Suprapubic skin (tissue), 3 donors: Measurements from ENCODE around the gene TAB3.

ENCODE experiments used
- CTCF ChIP-seq, 2 donors: fragments of 200-600 bp in 1 of 2; fragments of 450-650 bp in 1 of 2; sonication (generic) in 1 of 2; IDR thresholded peaks; one replicate each; pipeline ENCODE4 v1.5.1; 2016 to 2019; ENCODE audit warnings: antibody characterized with exemption in 2 of 2, mild to moderate bottlenecking in 1 of 2, moderate library complexity in 1 of 2
- POLR2A ChIP-seq, 2 donors: fragments of 450-650 bp; IDR thresholded peaks; one replicate each; pipeline ENCODE4 v1.6.1; 2017; ENCODE audit warnings: antibody characterized with exemption in 2 of 2, mild to moderate bottlenecking in 2 of 2, moderate library complexity in 2 of 2

DNA sequence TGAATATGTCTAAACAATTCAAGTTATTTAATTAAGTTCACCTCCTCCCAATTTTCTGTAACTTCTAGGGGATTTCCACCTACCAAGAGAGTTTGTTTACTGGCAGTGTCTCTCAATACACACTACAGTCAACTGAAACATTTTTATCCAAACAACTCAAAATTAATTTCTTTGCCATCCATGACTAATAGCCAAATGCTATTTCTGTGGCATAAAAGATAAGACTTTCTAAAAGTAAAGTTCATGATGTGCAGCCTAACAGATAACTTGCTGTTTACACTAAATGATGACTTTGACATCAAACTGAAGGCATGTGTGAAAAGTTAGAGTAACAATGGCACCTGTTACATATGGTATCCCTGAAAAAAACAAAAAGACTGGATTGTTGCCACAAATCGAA is 7.3 kb downstream of the TAB3 start:
- TF ChIP-seq POLR2A (IDR thresholded peaks at IDR 0.05) (no peak), CTCF (IDR thresholded peaks at IDR 0.05) (no peak)
